GM19328 (cell line): Measurements from ENCODE around the gene IGHMBP2.

Source experiments
- ATAC-seq: cut with Tn5 transposase; IDR thresholded peaks from one replicate; pipeline ENCODE4 v1.9.1; 2021; ENCODE audit warnings: mild to moderate bottlenecking, moderate library complexity; ENCODE audit not compliant: unreplicated experiment

Gene IGHMBP2

DNA sequence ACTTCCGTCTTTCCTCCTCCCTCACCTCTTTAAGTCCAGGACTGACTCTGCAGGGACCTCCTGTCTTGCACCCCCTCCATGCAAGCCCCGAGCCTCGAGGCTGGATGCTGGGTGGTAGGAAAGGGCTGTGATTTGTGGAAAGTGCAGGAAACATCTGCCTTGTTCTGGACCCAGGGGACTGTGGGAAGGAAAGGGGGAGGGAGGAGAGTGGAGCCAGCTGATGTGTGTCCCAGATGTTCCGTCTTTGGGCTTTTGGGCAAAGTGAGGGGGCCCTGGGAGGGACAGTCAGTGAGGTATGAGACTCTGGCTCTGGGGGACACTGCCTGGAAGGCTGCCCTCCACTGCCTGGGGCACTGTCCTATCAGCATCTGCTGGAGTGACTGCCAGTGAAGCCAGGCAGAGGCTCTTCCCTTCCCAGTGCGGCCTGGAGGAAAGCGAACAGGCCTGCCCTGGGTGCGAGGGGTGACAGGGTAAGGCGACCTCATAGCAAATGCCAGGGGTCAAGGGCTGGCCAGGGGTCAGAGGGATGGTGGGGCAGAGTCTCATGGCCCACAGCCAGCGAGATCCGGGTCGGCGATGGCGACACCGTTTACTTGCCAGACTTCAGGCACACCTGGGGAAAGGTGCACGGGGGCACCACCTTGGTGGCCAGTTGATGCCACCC lies 75.4 kb downstream of the IGHMBP2 start:
- ATAC-seq: no peak

GRCh38 chr11:68979931-68980775 lies 76.5 kb downstream of the IGHMBP2 start:
- no peak for ATAC-seq

DNA sequence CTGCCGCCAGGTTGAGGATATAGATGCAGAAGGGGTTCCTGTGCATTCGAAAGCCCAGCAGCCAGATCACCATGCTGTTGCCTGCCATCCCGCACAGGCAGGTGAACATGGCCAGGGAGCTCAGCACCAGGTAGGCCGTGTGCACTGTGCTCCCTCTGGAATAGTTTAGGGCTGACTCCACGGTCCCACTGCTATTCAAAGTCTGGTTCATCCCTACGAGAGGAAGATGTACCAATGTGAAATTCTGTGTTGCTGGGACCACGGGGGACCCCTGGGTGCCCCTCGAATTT lies 77.0 kb downstream of the IGHMBP2 start, which contains the start of gene MRGPRD:
TSS of gene MRGPRD (minus strand) at position 211 of the 290 bp plus-strand sequence. CDS start at position 211, 0 bp downstream.
- ATAC-seq: no peak

DNA sequence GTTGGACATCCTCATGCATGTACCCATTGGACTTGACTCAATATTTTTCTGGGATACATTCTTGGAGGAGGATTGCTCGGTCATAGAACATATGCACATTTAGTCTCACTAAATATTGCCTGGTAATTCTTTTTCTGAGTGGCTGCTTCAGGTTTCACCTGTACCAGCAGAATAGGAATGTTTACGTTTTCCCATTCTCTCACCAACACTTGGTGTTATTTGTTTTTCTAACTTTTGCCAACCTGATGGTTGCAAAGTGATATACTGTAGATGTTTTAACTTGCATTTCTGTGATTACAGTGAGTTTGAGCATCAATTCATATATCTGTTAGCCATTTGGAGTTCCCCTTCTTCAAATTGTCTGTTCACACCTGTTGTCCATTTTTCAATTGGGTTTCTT lies 78.4 kb downstream of the IGHMBP2 start:
- ATAC-seq: no peak

DNA sequence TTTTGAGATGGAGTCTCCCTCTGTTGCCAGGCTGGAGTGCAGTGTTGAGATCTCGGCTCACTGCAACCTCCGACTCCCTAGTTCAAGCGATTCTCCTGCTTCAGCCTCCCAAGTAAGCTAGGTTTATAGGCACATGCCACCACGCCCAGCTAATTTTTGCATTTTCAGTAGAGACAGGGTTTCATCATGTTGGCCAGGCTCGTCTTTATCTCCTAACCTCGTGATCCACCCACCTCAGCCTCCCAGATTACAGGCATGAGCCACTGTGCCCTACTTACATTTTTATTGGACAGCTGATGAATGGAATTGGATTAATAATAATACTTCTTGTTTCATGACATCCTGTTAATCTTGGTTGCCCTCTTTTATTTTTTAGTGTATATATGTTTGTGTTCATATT lies 80.1 kb downstream of the IGHMBP2 start:
- no peak for ATAC-seq

DNA sequence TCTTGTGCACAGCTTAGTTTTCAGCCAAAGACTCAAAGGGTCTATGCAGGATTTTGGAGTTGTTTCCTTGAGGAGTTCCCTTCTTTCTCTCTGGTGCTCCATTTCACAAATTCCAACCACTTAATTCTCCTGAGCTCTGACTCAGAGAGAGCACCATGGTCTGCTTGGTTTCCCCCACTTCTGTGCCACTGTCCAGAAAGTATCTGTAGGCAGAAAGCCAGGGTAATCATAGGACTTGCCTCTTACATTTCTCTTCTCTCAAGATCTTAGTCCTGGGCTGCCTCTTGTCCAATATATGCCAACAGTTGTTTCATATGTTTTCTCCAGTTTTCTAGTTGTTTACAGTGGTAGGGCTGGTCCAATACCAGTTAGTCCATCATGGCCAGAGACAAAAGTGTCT lies 83.5 kb downstream of the IGHMBP2 start:
- no peak for ATAC-seq

- ATAC-seq: no peak
Observed at GRCh38 chr11:68988491-68988890, 84.8 kb downstream of the IGHMBP2 start.
